ENCODE measurements around the gene SLX4IP. TPM values are rescaled to one million over a fixed set of nuclear protein-coding genes. Genes with fewer than 3 reads are reported as not detected.

Gene SLX4IP
- total RNA-seq, 1 donor from 2014 or later = 3.1 TPM

DNA sequence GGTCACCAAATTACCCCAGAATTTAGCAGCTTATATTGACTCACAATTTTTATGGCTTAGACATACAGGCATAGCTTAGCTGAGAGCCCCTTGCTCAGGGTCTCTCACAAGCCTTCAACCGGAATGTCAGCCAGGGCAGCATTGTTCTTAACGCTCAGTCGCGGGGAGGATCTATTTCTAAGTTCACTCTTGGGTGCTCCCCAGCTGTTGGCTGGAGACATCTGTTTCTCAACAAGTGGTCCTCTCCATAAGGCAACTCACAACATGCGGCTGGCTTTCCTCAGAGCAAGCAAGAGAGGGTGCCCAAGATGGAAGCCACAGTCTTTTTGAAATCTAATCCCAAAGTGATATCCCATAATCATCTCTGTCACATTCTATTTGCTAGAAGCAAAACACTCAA lies 46.6 kb downstream of the SLX4IP start:
- no peaks in the 10 kb centered on the region for H3K36me3 ChIP-seq
- no peak overlapping the region for H3K4me3 ChIP-seq
- no peak for DNase-seq
- no peak overlapping the region for H3K27ac ChIP-seq (replicated peaks)
- intact Hi-C loops (cut with micrococcal nuclease) = no loop called here
- H3K27me3 ChIP-seq (ENCODE audit: low read depth) = no peaks in the 10 kb centered on the region
- TF ChIP-seq, protein P1, sequence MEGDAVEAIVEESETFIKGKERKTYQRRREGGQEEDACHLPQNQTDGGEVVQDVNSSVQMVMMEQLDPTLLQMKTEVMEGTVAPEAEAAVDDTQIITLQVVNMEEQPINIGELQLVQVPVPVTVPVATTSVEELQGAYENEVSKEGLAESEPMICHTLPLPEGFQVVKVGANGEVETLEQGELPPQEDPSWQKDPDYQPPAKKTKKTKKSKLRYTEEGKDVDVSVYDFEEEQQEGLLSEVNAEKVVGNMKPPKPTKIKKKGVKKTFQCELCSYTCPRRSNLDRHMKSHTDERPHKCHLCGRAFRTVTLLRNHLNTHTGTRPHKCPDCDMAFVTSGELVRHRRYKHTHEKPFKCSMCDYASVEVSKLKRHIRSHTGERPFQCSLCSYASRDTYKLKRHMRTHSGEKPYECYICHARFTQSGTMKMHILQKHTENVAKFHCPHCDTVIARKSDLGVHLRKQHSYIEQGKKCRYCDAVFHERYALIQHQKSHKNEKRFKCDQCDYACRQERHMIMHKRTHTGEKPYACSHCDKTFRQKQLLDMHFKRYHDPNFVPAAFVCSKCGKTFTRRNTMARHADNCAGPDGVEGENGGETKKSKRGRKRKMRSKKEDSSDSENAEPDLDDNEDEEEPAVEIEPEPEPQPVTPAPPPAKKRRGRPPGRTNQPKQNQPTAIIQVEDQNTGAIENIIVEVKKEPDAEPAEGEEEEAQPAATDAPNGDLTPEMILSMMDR (IDR thresholded peaks at IDR 0.05; ENCODE audit: borderline replicate concordance) = no peak
- no peaks in the 10 kb centered on the region for H3K9me3 ChIP-seq (replicated peaks)
- H3K4me1 ChIP-seq = no peaks in the 10 kb centered on the region

DNA sequence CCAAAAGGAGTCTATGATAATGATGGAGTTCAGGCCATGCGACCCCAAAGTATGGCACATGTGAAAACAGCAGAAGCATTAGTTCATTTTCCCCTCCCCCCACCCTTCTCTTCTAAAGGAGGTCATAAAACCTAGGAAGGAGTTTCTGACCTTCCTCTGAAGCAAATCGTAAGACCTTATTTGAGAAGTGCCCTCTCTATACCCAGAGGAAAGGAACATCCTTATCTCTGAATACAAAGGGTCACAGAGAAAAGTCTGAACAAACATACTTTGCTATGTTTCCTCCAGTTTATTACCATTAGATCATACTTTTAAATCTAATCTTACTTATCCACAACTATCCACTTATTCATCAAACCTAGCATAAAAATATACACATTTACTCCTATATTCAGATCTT lies 48.6 kb downstream of the SLX4IP start:
- Histone ChIP-seq H3K27me3 (ENCODE audit: low read depth) (no peaks in the 10 kb centered on the region), H3K4me3 (no peak overlapping the region), H3K27ac (replicated peaks) (no peak overlapping the region), H3K9me3 (replicated peaks) (no peaks in the 10 kb centered on the region), H3K4me1 (peaks cover 9% of the 10 kb centered on the region), H3K36me3 (no peaks in the 10 kb centered on the region)
- intact Hi-C loops (cut with micrococcal nuclease) = no loop called here
- no peak for DNase-seq
- TF ChIP-seq, protein P1 (IDR thresholded peaks at IDR 0.05; ENCODE audit: borderline replicate concordance) = no peak

DNA sequence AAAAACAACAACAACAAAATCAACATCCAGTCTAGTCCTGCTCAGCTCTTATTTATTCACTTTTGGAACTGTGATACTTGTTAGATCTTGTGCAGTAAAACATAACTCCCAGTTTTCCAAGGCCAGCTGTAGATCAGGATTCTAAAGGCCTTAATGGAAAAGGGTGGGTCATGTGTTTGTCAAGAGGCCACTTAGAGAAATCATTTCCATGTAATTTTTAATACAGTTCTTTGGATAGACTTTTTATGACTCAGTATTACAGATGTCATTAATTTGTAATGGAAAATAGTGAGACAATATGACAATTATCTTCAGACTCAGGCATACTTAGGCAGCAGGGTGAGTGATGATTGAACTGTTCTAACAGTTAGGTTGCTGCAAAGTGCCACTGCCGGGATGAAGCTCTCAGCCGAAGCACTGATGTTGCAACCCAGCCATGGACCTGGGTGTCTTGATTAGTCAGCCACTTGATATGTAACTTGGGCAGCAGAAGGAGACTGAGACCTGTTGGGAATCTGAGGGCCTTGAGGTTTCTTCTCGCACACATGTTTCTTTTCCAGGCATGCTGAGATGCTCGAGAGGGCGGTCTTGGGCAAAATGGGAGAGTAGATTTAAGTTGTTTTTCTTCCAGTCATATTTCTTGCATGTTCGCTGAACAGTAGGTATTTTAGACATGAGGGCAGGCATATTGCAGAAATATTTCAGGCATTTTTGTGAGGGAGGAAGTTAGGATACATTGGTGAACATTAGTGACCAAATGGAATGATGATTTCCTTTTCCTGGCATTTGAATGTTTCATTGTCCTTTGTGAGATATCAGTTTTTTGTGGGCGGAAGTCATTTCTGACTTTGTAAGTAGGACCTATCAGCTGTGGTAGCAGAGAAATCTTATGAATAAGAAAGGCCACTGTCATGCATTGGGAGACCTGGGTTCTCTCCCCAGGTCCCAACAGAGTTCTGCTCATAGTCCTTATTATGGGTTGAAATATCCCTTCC lies 52.3 kb downstream of the SLX4IP start:
- H3K4me1 ChIP-seq = peaks cover 9% of the 10 kb centered on the region
- H3K9me3 ChIP-seq (replicated peaks) = no peaks in the 10 kb centered on the region
- TF ChIP-seq, protein P1 (IDR thresholded peaks at IDR 0.05; ENCODE audit: borderline replicate concordance) = no peak
- H3K36me3 ChIP-seq = no peaks in the 10 kb centered on the region
- no peak overlapping the region for H3K27ac ChIP-seq (replicated peaks)
- intact Hi-C loops (cut with micrococcal nuclease) = no loop called here
- H3K27me3 ChIP-seq (ENCODE audit: low read depth) = no peaks in the 10 kb centered on the region
- no peak overlapping the region for H3K4me3 ChIP-seq
- no peak for DNase-seq

DNA sequence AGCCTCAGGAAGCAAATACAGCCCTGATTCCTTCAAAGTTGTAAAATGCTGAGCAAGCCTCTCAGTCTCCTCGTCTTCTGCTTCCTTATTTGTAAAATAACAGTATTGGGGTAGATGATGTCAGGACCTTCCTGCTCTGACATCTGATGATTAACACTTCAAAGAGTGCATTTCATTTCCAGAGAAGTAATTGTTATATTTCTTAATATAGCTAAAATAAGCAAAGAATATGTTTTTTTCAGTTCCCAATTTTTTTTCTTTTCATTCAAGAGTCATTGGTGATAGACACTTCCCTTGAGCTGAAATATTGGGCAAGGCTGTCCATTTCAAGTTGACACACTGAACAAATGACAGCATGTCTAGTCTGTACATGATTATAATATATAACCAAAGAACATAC lies 53.4 kb downstream of the SLX4IP start:
- Histone ChIP-seq H3K36me3 (no peaks in the 10 kb centered on the region), H3K27me3 (ENCODE audit: low read depth) (no peaks in the 10 kb centered on the region), H3K4me1 (peaks cover 9% of the 10 kb centered on the region), H3K27ac (replicated peaks) (no peak overlapping the region), H3K9me3 (replicated peaks) (no peaks in the 10 kb centered on the region), H3K4me3 (no peak overlapping the region)
- no peak for DNase-seq
- TF ChIP-seq, protein P1 (IDR thresholded peaks at IDR 0.05; ENCODE audit: borderline replicate concordance) = no peak
- intact Hi-C loops (cut with micrococcal nuclease) = no loop called here

DNA sequence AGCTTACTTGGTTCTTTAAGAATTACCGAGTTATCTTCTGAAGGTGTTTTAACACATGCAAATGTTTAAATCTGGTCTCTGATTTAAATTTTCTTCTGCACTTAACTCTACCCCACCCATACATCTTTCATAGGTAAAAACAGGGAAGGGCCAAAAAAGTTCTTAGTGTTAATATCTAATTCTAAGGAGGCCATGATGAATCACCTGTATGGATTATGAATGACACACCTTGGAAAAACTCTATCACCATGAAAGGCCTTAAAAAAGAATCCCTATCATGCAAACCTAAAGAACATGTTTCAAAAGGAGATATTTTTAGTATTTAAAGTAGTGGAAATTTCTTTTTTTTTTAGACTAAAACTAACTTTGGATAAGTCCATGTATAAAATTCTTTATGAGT lies 54.7 kb downstream of the SLX4IP start:
- Histone ChIP-seq H3K36me3 (no peaks in the 10 kb centered on the region), H3K9me3 (replicated peaks) (no peaks in the 10 kb centered on the region), H3K4me3 (no peak overlapping the region), H3K27ac (replicated peaks) (no peak overlapping the region), H3K27me3 (ENCODE audit: low read depth) (no peaks in the 10 kb centered on the region), H3K4me1 (peaks cover 9% of the 10 kb centered on the region)
- DNase-seq = no peak
- TF ChIP-seq, protein P1 (IDR thresholded peaks at IDR 0.05; ENCODE audit: borderline replicate concordance) = no peak
- intact Hi-C loops (cut with micrococcal nuclease) = no loop called here

All from left ventricle myocardium inferior (tissue), 1 donor.